SW 1271 (cell line): ENCODE data around the gene AP5S1.
"Not testable (repeated sequence)": the region's sequence is repeated elsewhere in the genome, so short reads cannot be mapped to it uniquely, and the experiment has no call there.

Source experiments
- DNase-seq, 2 experiments: peaks; one replicate each; lab custom pipeline; 2025; lab: John Stamatoyannopoulos, UW

The AP5S1 gene

GRCh38 chr20:3789201-3789600 lies 31.1 kb upstream of the AP5S1 start:
- not testable (repeated sequence) for DNase-seq

DNA sequence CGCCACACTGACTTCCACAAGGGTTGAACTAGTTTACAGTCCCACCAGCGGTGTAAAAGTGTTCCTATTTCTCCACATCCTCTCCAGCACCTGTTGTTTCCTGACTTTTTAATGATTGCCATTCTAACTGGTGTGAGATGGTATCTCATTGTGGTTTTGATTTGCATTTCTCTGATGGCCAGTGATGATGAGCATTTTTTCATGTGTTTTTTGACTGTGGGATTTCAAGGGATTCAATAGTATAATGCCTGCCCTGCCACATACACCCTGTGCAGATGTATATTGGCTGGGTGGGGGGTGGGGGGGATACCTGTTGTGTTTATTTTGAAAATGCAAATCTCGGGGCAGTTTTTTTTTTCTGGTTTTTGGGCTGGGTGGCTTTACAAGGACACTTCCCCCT lies 26.2 kb upstream of the AP5S1 start:
- not testable (repeated sequence) for DNase-seq

DNA sequence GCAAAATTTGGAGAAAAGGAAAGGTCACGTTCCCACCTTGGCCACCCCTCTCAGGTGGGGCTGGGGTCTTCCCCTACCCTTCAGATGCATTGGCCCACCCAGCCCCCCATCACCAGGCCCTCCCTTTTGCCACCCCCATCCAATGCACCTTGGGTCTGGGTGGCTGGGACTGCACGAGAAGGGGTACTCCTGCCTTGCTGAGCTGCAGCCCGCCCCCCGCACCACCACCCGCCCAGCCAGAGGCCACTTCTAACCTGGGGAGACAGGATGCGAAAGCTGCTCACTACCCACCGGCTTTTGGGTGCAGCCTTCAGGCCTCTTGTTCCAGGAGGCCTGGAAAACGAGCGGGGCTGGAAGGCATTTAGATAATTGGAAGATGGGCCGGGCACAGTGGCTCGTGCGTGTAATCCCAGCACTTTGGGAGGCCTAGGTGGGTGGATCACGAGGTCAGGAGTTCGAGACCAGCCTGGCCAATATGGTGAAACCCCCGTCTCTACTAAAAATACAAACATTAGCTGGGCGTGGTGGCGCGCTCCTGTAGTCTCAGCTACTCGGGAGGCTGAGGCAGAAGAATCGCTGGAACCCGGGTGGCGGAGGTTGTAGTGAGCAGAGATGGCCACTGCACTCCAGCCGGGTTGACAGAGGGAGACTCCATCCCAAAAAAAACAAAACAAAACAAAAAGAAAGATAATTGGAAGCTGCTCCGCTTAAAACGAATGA lies 25.5 kb upstream of the AP5S1 start:
- no peak for DNase-seq

GRCh38 chr20:3795511-3796468 lies 24.6 kb upstream of the AP5S1 start, which contains the start of gene CDC25B:
Gene CDC25B, plus strand, starts transcription at chr20:3796310. Its CDS starts 222 bp downstream, at chr20:3796532.
- peak; percentile 84 to 96 for DNase-seq

DNA sequence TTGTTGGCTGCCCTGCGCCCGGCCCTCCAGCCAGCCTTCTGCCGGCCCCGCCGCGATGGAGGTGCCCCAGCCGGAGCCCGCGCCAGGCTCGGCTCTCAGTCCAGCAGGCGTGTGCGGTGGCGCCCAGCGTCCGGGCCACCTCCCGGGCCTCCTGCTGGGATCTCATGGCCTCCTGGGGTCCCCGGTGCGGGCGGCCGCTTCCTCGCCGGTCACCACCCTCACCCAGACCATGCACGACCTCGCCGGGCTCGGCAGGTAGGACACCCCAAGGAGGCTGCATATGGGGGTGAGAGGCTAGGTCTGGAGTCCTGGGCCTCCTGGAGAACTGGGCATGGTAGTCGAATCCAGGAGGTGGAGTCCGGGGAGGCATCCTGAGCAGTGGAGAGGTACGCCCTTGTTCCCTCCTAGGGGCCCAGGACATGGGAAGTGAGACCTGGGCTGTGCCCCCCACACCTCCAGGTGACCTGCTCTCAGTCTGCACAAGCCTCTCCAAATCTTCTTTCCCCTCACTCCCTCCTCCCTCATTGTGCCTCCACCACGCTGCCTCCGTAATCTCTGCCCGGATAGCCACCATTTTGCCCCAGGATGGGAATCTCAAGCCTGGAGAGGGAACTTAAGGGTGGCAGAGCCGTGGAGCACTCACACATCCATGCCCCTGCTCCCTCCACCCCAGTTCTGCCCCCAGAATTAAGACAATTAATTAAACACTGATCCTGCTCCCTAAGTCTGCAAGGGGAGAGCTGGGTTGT lies 23.7 kb upstream of the AP5S1 start:
- peak in 1 of 2 experiments; percentile 34 for DNase-seq

- no peak for DNase-seq
Observed at GRCh38 chr20:3797226-3797545, 23.2 kb upstream of the AP5S1 start.

DNA sequence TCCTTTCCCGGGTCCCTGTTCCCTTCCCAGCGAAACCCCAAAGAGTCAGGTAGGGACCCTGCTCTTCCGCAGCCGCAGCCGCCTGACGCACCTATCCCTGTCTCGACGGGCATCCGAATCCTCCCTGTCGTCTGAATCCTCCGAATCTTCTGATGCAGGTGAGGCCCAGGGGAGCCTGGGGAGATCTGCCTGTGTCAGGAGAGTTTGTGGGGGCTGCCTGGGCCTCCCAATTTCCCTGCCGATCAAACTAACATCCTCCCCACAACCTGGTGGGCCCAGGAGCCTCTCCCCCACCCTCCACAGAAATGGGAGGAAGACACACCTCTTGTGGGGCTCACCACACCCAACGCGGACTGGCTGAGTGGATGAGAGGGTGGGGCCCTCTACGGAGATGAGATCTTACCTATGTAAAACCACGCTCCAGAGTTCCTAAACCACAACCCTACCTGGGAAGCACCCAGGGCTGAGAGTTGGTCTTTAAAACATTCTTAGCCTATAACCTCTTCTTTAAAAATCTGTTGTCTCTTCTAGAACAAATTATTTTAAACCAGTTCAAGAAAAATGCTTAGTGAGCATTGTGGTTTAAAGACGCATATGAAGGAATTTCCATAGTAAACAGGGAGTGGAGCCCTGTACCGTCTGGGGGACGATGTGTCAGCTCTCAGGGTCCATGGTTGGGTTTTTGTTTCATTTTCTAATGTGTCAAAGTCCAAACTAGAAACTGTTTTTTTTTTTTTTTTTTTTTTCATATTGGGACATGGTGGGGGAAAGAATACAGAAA lies 22.6 kb upstream of the AP5S1 start:
- no peak for DNase-seq

GRCh38 chr20:3798373-3798768 lies 22.0 kb upstream of the AP5S1 start:
- no peak for DNase-seq

- DNase-seq, result no peak
Observed at GRCh38 chr20:3798908-3799248, 21.5 kb upstream of the AP5S1 start.

- DNase-seq, result no peak
Observed at GRCh38 chr20:3800256-3800877, 20.0 kb upstream of the AP5S1 start.

DNA sequence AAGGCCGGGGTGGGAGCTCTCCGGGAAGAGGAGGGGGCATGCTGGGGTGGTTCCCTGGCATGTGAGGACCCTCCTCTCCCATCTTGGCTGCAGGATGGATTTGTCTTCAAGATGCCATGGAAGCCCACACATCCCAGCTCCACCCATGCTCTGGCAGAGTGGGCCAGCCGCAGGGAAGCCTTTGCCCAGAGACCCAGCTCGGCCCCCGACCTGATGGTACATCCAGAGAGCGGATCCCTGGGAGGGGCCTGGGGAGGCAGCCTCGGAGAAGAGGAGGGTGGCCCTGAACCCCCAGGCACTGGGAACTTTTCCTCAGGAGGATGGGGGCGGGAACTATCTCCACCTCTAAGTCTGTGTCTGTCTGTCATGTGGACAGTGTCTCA lies 19.5 kb upstream of the AP5S1 start:
- no peak for DNase-seq

DNA sequence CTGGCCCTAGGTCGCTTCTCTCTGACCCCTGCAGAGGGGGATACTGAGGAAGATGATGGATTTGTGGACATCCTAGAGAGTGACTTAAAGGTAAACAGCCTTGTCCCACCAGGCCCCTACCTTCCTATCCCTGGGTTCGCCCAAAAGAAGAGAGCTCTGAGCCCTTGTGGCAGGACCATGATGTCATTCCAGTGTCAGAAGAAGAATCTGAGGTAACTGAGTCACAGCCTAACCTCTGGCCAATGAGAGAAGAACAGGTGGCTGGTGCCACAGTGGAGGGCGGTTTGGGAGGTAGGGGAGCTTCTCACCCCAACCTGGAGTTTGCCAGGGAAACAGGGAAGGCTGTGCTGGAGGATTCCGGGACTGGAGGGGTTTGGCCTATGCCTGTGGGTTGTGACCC lies 19.0 kb upstream of the AP5S1 start:
- no peak for DNase-seq

DNA sequence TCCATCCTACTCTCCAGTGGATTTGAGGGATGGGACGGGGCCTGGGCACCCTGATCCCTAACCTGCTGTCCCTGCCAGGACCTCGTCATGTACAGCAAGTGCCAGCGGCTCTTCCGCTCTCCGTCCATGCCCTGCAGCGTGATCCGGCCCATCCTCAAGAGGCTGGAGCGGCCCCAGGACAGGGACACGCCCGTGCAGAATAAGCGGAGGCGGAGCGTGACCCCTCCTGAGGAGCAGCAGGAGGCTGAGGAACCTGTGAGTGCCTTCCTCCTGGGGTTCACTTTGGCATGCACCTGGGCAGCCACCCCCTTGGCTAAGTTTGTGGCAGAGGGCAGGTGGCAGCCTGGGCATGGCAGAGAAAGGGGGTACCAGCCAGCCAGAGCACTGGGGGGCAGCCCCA lies 18.5 kb upstream of the AP5S1 start:
- DNase-seq, result no peak

GRCh38 chr20:3802524-3803239 lies 17.7 kb upstream of the AP5S1 start:
- no peak for DNase-seq

DNA sequence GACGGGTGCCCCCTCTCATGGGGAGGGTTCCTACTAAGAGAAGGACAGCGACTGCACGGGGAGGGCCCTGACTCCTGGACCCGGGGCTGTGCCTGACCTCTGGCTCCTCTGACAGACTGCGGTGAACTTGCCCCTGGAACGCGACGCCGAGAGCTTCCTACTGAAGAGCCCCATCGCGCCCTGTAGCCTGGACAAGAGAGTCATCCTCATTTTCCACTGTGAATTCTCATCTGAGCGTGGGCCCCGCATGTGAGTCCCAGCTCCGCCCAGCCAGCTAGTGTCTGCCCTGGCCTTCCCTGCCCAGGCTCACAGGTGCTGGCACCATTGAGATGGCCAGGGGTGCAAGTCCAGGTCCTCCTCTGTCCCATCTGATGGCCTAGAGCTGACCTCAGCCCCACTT lies 17.1 kb upstream of the AP5S1 start:
- DNase-seq, result no peak

DNA sequence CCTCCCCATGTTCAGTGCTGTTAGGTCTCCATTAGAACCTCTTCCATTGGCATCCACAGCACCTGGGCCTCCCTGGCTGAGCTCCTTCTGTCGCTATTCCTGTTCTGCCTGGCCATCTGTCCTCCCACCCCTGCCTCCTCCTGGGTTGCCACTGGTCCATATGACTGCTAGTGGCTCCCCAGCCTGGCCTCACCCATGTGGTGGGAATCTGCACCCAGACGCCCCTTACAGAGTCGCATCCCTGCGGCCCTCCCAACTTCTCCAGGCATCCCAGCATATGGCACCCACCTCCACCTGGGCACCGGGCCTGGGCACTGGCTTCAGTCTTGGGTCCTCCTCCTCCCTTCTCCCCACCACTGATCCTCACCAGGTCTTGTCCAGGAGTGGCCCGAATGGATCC lies 16.5 kb upstream of the AP5S1 start:
- no peak for DNase-seq

DNA sequence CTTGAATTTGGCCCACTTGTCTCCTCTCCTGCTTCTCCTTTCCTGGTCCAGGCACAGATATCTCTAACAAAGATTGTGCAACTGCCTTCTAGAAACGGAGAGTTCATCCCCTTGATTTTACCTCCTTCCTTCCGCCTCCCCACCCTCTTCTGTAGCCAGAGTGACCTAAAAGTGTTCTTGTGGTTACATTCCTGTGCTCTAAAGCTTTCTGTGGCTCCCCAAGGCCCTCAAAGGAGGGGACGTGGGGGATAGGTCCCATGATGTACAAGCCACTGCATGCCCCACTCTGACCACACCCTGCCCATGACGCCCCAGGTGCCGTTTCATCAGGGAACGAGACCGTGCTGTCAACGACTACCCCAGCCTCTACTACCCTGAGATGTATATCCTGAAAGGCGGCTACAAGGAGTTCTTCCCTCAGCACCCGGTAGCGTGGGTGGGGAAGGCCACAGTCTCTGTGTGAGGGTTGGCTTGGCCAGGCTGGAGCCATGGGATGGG lies 16.0 kb upstream of the AP5S1 start:
- DNase-seq, result no peak

- DNase-seq, result no peak
Observed at GRCh38 chr20:3804781-3805180, 15.6 kb upstream of the AP5S1 start.

DNA sequence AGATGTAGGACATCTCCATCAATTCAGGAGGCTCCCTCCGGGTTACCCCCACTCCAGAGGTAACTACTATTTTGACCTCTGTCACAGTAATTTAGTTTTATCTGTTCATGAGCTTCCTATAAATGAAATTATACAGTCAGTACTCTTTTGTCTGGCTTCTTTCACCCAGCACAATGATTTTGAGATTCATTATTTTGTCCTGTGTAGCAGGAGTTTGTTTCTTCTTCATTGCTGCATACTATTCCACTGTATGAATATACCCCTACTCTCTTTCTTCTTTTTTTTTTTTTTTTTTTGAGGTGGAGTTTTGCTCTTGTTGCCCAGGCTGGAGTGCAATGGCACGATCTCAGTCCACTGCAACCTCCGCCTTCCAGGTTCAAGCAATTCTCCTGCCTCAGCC lies 11.8 kb upstream of the AP5S1 start:
- no peak for DNase-seq

- DNase-seq, result peak; percentile 98 to 99
Observed at GRCh38 chr20:3811467-3812258, 8.7 kb upstream of the AP5S1 start.
